Uterus (tissue), 2 donors: ENCODE data around the gene VDAC1.

Experiments used
- POLR2A ChIP-seq, 2 donors: fragments of 450-650 bp; IDR thresholded peaks; one replicate each; pipeline ENCODE4 v1.6.1; 2016; ENCODE audit warnings: antibody characterized with exemption in 2 of 2, mild to moderate bottlenecking in 1 of 2, moderate library complexity in 1 of 2
- TF ChIP-seq, protein P1 (sequence below), 4 experiments: fragments of 200-600 bp in 2 of 4; fragments of 450-650 bp in 2 of 4; sonication (generic) in 2 of 4; IDR thresholded peaks; one replicate each; pipeline ENCODE4 v1.5.1; 2016 to 2019; ENCODE audit warnings: antibody characterized with exemption in 4 of 4, mild to moderate bottlenecking in 2 of 4, moderate library complexity in 1 of 4

DNA sequence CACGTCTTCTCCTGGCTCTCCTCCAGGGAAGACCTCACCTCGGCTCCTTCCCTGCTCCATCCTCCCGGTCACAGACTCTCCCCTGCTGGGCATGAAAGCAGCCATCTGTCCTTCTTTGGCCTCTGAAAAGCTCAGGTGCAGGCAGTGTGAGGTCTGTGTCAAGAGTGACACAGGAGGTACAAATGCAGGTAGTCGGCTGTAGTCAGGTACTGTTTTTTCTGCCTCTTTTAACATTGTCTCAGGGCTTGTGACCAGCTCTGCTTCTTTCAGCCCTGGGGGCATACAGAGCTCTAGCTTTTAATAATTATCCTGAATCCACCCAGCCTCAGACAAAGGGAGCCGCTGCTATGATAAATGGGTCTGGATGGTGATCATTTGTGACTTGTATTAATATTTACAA is 82.8 kb downstream of the VDAC1 start:
- no peak for TF ChIP-seq POLR2A (IDR thresholded peaks at IDR 0.05)
- TF ChIP-seq, protein P1, sequence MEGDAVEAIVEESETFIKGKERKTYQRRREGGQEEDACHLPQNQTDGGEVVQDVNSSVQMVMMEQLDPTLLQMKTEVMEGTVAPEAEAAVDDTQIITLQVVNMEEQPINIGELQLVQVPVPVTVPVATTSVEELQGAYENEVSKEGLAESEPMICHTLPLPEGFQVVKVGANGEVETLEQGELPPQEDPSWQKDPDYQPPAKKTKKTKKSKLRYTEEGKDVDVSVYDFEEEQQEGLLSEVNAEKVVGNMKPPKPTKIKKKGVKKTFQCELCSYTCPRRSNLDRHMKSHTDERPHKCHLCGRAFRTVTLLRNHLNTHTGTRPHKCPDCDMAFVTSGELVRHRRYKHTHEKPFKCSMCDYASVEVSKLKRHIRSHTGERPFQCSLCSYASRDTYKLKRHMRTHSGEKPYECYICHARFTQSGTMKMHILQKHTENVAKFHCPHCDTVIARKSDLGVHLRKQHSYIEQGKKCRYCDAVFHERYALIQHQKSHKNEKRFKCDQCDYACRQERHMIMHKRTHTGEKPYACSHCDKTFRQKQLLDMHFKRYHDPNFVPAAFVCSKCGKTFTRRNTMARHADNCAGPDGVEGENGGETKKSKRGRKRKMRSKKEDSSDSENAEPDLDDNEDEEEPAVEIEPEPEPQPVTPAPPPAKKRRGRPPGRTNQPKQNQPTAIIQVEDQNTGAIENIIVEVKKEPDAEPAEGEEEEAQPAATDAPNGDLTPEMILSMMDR (IDR thresholded peaks at IDR 0.05): no peak
